ENCODE measurements around the gene CZIB. TPM values are rescaled to one million over a fixed set of nuclear protein-coding genes. Genes with fewer than 3 reads are reported as not detected.

CZIB gene
- total and polyA plus RNA-seq, 2 of the 8 experiments (the other 6 are each of a cell fraction or from before 2014, with no cell fraction given): 46.5 to 48.0 TPM

DNA sequence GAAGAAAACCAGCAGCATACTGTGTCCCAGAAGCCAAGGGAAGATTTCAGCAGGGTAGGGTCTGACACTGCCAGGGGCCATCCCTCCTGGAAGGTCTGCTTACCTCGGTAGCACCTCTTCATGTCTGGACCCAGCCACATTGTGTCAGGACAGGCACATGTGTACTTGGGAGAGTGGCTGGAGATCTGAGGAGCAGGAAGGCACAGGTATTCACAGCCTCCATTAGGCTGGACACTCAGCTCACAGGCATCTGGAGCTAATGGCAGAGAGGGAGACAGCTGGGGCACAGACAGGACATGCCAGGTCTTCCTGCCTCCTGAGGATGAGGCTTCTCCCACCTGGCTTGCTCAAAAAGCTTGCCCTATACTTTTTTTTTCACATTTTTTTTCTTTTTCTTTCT lies 37.8 kb upstream of the CZIB start (continued):
- TF ChIP-seq CHD2 (IDR thresholded peaks at IDR 0.05; ENCODE audit: low read length) (no peak), KDM4A (IDR thresholded peaks at IDR 0.05; ENCODE audit: low read depth, low read length, severe bottlenecking) (no peak), SAP30 (IDR thresholded peaks at IDR 0.05; ENCODE audit: insufficient read depth, insufficient replicate concordance, low read length) (no peak), SP4 (IDR thresholded peaks at IDR 0.05; ENCODE audit: low read length) (no peak), TBP (IDR thresholded peaks at IDR 0.05; ENCODE audit: low read depth, low read length) (no peak)
